Lung (tissue), 12 donors: ENCODE results near the gene COA4. TPM values are rescaled to one million over a fixed set of nuclear protein-coding genes. Genes with fewer than 3 reads are reported as not detected.

Experiments used
- ATAC-seq: fragments of 200-7000 bp; cut with Tn5 transposase; one replicate; pipeline ENCODE4 v1.9.1; 2020; ENCODE audit warnings: moderate number of reproducible peaks; ENCODE audit not compliant: insufficient read depth, low FRiP score
- DNase-seq, 3 donors: peaks; one replicate each; pipeline ENCODE4 v3.0.0-alpha.2; 2013 to 2017
- H3K27ac ChIP-seq, 2 donors: one replicate each; pipeline ENCODE4 v1.5.1; 2013; ENCODE audit warnings: mild to moderate bottlenecking in 2 of 2, moderate library complexity in 2 of 2, control low read depth in 1 of 2, inconsistent platforms in 1 of 2, low read depth in 1 of 2, low read length in 1 of 2
- H3K27me3 ChIP-seq, 3 donors: one replicate each; pipeline ENCODE4 v1.5.1; 2013; ENCODE audit warnings: low read length in 2 of 3; ENCODE audit not compliant: control insufficient read depth in 3 of 3, insufficient read depth in 3 of 3
- H3K36me3 ChIP-seq, 4 donors: one replicate each; pipeline ENCODE4 v1.5.1; 2013; ENCODE audit warnings: low read length in 4 of 4, mild to moderate bottlenecking in 1 of 4, moderate library complexity in 1 of 4; ENCODE audit not compliant: control insufficient read depth in 4 of 4, insufficient read depth in 4 of 4
- H3K4me1 ChIP-seq, 5 donors: one replicate each; pipeline ENCODE4 v1.5.1; 2013; ENCODE audit warnings: low read length in 5 of 5, mild to moderate bottlenecking in 2 of 5, moderate library complexity in 1 of 5; ENCODE audit not compliant: control insufficient read depth in 5 of 5, insufficient read depth in 5 of 5
- H3K4me3 ChIP-seq: one replicate; pipeline ENCODE4 v1.5.1; 2013; ENCODE audit warnings: mild to moderate bottlenecking, control low read depth, moderate library complexity
- H3K9ac ChIP-seq, 2 donors: one replicate each; pipeline ENCODE4 v1.5.1; 2013; ENCODE audit warnings: low read length in 2 of 2, control low read depth in 1 of 2; ENCODE audit not compliant: insufficient read depth in 1 of 2
- H3K9me3 ChIP-seq, 4 donors: one replicate each; pipeline ENCODE4 v1.5.1; 2013; ENCODE audit warnings: low read length in 3 of 4, mild to moderate bottlenecking in 1 of 4, moderate library complexity in 1 of 4; ENCODE audit not compliant: control insufficient read depth in 4 of 4, insufficient read depth in 3 of 4
- WGBS, 2 donors: extraction: QIAGEN DNeasy Blood & Tissue Kit; methylation state at CpG; one replicate each; pipeline ENCODE4 v1.1.7; 2013; 5-methylcytosine and 5-hydroxymethylcytosine counted together
- polyA plus RNA-seq, 2 donors: library from polyadenylated mRNA; stranded (reverse); fragments of 200-250 nt; gene quantifications; one replicate each; pipeline ENCODE4 v1.2.1, GENCODE V29; 2013
- total RNA-seq, 2 donors: library from RNA; depleted of rRNA in 1 of 2; stranded (reverse); fragments of >200 nt in 1 of 2; gene quantifications; one replicate each; pipeline ENCODE4 v1.2.1, GENCODE V29; 2014 to 2021
- TF ChIP-seq, protein P1 (sequence below): IDR thresholded peaks from 2 replicates; pipeline ENCODE4 v1.5.1; 2012; ENCODE audit warnings: mild to moderate bottlenecking; ENCODE audit errors: control extremely low read depth, extremely low read depth
- donor health status: control.
- donor health status: control.
- donor health status: Bipolar disorder and iron deficiency.
- donor health status: healthy.
- donor health status: DM: yes; HTN: yes; CAD: no.

Gene COA4
- total and polyA plus RNA-seq, 4 donors, result 40.0 to 105 (median 70.2) TPM

- Histone ChIP-seq H3K36me3 (peaks cover 13 to 21% (median 17%) of the 10 kb centered on the region in 4 donors), H3K9me3 (peaks cover 0 to 2% (median 0%) of the 10 kb centered on the region in 4 donors), H3K4me3 (no peak overlapping the region), H3K9ac (no peak overlapping the region), H3K27ac (no peak overlapping the region), H3K27me3 (no peaks in the 10 kb centered on the region), H3K4me1 (peaks cover 6 to 22% (median 9%) of the 10 kb centered on the region in 5 donors)
- DNase-seq (no peak), ATAC-seq (no peak)
- 98% methylated on average over 9 of the region's 9 CpGs for WGBS, 2 donors
- TF ChIP-seq, protein P1, sequence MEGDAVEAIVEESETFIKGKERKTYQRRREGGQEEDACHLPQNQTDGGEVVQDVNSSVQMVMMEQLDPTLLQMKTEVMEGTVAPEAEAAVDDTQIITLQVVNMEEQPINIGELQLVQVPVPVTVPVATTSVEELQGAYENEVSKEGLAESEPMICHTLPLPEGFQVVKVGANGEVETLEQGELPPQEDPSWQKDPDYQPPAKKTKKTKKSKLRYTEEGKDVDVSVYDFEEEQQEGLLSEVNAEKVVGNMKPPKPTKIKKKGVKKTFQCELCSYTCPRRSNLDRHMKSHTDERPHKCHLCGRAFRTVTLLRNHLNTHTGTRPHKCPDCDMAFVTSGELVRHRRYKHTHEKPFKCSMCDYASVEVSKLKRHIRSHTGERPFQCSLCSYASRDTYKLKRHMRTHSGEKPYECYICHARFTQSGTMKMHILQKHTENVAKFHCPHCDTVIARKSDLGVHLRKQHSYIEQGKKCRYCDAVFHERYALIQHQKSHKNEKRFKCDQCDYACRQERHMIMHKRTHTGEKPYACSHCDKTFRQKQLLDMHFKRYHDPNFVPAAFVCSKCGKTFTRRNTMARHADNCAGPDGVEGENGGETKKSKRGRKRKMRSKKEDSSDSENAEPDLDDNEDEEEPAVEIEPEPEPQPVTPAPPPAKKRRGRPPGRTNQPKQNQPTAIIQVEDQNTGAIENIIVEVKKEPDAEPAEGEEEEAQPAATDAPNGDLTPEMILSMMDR, result no peak
These were observed 3.8 kb downstream of the COA4 start for GRCh38 chr11:73872749-73873357.

- WGBS, 2 donors, result 93 to 95% methylated on average over 3 of the region's 3 CpGs
- H3K9me3 ChIP-seq, result no peaks in the 10 kb centered on the region
- DNase-seq (no peak), ATAC-seq (no peak)
- peaks cover 2 to 5% (median 4%) of the 10 kb centered on the region in 5 donors for H3K4me1 ChIP-seq
- H3K4me3 ChIP-seq, result no peak overlapping the region
- no peak overlapping the region for H3K27ac ChIP-seq
- TF ChIP-seq, protein P1, result no peak
- no peak overlapping the region for H3K9ac ChIP-seq
- H3K27me3 ChIP-seq, result no peaks in the 10 kb centered on the region
- peaks cover 13 to 20% (median 15%) of the 10 kb centered on the region in 4 donors for H3K36me3 ChIP-seq
These were observed 6.4 kb downstream of the COA4 start for GRCh38 chr11:73870261-73870660.

DNA sequence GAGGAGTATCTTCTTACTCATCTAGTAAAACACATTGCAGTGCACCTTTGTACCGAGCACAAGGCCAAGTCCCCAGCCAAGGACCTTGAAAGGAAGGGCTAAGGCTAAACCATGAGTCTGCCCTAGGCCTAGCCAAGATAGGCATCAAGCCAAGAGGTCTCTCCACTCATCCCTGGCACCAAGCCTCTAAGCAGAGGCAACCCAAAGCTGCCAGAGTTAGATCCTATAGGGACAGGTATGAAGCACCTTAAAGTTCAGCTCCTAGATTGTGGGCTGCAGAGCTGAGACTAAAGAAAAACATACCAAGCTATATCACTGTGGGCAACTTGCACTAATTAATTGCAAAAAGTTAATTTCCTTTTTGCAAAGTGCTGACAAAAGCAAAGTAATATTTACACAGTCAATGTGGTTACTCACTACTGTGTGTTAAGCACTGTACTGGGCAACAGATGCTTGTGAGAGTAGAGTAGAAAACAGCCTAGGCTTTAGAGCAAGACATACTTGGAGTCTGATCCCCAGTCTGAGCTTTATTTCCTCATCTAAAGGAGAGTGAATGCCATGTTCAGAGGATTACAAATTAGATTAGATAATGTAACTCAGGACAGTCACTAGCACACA is 7.2 kb downstream of the COA4 start:
- Histone ChIP-seq H3K27me3 (no peaks in the 10 kb centered on the region), H3K36me3 (peaks cover 12 to 17% (median 14%) of the 10 kb centered on the region in 4 donors), H3K4me3 (no peak overlapping the region), H3K27ac (no peak overlapping the region), H3K9ac (no peak overlapping the region), H3K4me1 (peaks cover 0 to 2% (median 0%) of the 10 kb centered on the region in 5 donors), H3K9me3 (no peaks in the 10 kb centered on the region)
- 75 to 77% methylated on average over 1 of the region's 1 CpG for WGBS, 2 donors
- TF ChIP-seq, protein P1, result no peak
- DNase-seq (peak in 1 of 3 donors; percentile 3), ATAC-seq (no peak)
